HepG2 (cell line): Measurements from ENCODE around the gene CAMTA1. TPM values are rescaled to one million over a fixed set of nuclear protein-coding genes. Genes with fewer than 3 reads are reported as not detected.

ENCODE experiments used
- ELF4 ChIP-seq: sonication (generic); formaldehyde crosslinking; IDR thresholded peaks from 2 replicates; pipeline ENCODE4 v1.5.0; 2020; ENCODE audit warnings: missing genetic modification reagents, mild to moderate bottlenecking, moderate library complexity, borderline replicate concordance
- GFI1 ChIP-seq: sonication (generic); formaldehyde crosslinking; IDR thresholded peaks from 2 replicates; pipeline ENCODE4 v1.5.0; 2020; ENCODE audit warnings: missing genetic modification reagents, mild to moderate bottlenecking, borderline replicate concordance
- NR2F2 ChIP-seq: IDR thresholded peaks from 2 replicates; pipeline ENCODE4 v1.6.1; 2012; ENCODE audit warnings: low read depth, inconsistent platforms, borderline replicate concordance
- NRL ChIP-seq: sonication (generic); formaldehyde crosslinking; IDR thresholded peaks from 2 replicates; pipeline ENCODE4 v1.5.0; 2020; ENCODE audit warnings: missing genetic modification reagents, mild to moderate bottlenecking, moderate library complexity, borderline replicate concordance
- RBAK ChIP-seq: sonication (generic); formaldehyde crosslinking; IDR thresholded peaks from 2 replicates; pipeline ENCODE4 v1.5.1; 2020; ENCODE audit warnings: mild to moderate bottlenecking, missing genetic modification reagents
- RBM22 ChIP-seq: fragments of 200-400 bp; formaldehyde crosslinking; optimal IDR thresholded peaks from 2 replicates; pipeline ENCODE3; 2017; ENCODE audit warnings: mild to moderate bottlenecking, low read length, moderate library complexity
- SAFB2 ChIP-seq: sonication (generic); formaldehyde crosslinking; IDR thresholded peaks from 2 replicates; pipeline ENCODE4 v1.5.1; 2020; ENCODE audit warnings: missing genetic modification reagents, low read depth, mild to moderate bottlenecking, borderline replicate concordance
- SRF ChIP-seq: IDR thresholded peaks from 2 replicates; pipeline ENCODE4 v1.6.1; 2011; ENCODE audit warnings: mild to moderate bottlenecking, low read depth, low read length, moderate library complexity
- THAP11 ChIP-seq: IDR thresholded peaks from 2 replicates; pipeline ENCODE4 v1.6.1; 2016; ENCODE audit warnings: missing biosample characterization, missing genetic modification reagents
- ZNF460 ChIP-seq: sonication (generic); formaldehyde crosslinking; IDR thresholded peaks from 2 replicates; pipeline ENCODE4 v1.5.1; 2020; ENCODE audit warnings: missing genetic modification reagents, mild to moderate bottlenecking, borderline replicate concordance
- ZNF563 ChIP-seq: sonication (generic); formaldehyde crosslinking; IDR thresholded peaks from 2 replicates; pipeline ENCODE4 v1.8.0; 2022; ENCODE audit warnings: mild to moderate bottlenecking, moderate library complexity, missing genetic modification reagents
- ZNF720 ChIP-seq: sonication (generic); formaldehyde crosslinking; IDR thresholded peaks from 2 replicates; pipeline ENCODE4 v1.4.0; 2020; ENCODE audit warnings: missing genetic modification reagents
- ZNF839 ChIP-seq: sonication (generic); formaldehyde crosslinking; IDR thresholded peaks from 2 replicates; pipeline ENCODE4 v1.4.0; 2020; ENCODE audit warnings: missing genetic modification reagents, mild to moderate bottlenecking, borderline replicate concordance
- polyA plus RNA-seq, 8 experiments: library from polyadenylated mRNA; depleted of rRNA in 3 of 8; stranded (reverse) in 7 of 8; unstranded in 1 of 8; fragments of >200 nt; fragmentation: Illumina TruSeq in 4 of 8; extraction: Trizol in 4 of 8; gene quantifications; 2 replicates each; pipeline versions ENCODE4 v1.2.1 to v1.2.3, GENCODE V29; 2011 to 2016; ENCODE audit warnings: low read depth in 4 of 8, missing spikeins in 1 of 8, mixed read lengths in 1 of 8; ENCODE audit not compliant: insufficient read depth in 1 of 8
- total RNA-seq, 5 experiments: library from RNA; depleted of rRNA; stranded (reverse); fragments of >200 nt; fragmentation: Illumina TruSeq; extraction: Trizol; gene quantifications; 2 replicates each; pipeline ENCODE4 v1.2.3, GENCODE V29; 2016; ENCODE audit warnings: low read depth in 1 of 5
- TF ChIP-seq, protein P1 (sequence below): sonication (generic); formaldehyde crosslinking; IDR thresholded peaks from 2 replicates; pipeline ENCODE4 v1.4.0; 2020; ENCODE audit warnings: mild to moderate bottlenecking, missing genetic modification reagents
- TF ChIP-seq, protein P2 (sequence below): sonication (generic); formaldehyde crosslinking; IDR thresholded peaks from 2 replicates; pipeline ENCODE4 v1.4.0; 2020; ENCODE audit warnings: missing genetic modification reagents
- TF ChIP-seq, protein P3 (sequence below): sonication (generic); formaldehyde crosslinking; IDR thresholded peaks from 2 replicates; pipeline ENCODE4 v1.8.0; 2022; ENCODE audit warnings: missing genetic modification reagents, low read depth, mild to moderate bottlenecking, borderline replicate concordance
- TF ChIP-seq, protein P4 (sequence below): sonication (generic); formaldehyde crosslinking; IDR thresholded peaks from 2 replicates; pipeline ENCODE4 v1.5.0; 2020; ENCODE audit warnings: mild to moderate bottlenecking, missing genetic modification reagents, moderate library complexity
- TF ChIP-seq, protein P5 (sequence below): conservative IDR thresholded peaks from 2 replicates; pipeline ENCODE4 v1.6.1; 2018; ENCODE audit warnings: missing genetic modification reagents

The CAMTA1 gene
- total and polyA plus RNA-seq, 2 of the 13 experiments (the other 11 are each of a cell fraction or from before 2014, with no cell fraction given): 25.0 to 36.4 TPM

DNA sequence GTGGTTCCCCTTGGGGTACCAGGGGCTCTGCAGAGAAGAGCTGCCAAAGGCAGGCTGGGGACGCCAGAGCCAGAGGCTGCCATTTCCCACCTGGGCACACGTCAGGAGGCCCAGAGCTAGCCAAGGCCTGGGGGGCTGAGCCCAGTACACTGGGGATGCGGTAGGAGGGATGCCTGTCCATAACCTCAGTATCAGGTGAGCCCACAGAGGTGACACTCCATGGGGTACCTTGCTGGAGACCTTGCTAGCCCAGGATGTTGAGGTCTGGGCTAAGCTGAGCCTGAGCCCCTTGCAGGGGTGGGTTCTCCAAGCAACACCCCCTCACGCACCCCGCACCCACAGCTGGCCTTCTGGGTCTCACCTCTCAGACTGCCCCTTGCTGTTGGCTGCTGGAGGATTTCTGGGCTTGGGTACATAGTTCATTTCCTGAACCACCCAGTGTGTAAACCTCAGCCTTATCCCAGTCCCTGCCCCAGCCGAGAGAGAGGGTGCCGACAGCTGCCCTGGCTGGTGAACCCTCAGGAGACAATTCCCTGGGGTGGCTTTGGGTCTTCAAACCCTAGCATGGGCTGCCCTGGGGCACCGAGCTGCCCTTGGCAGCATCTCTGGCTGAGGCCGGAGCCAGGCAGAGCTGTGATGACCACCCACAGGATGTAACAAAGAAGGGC is 893.4 kb downstream of the CAMTA1 start (continued):
- no peak; the same call in 1 of the 2 replicates for TF ChIP-seq ZNF563 (CRISPR knock-in tag)
- TF ChIP-seq, protein P1, sequence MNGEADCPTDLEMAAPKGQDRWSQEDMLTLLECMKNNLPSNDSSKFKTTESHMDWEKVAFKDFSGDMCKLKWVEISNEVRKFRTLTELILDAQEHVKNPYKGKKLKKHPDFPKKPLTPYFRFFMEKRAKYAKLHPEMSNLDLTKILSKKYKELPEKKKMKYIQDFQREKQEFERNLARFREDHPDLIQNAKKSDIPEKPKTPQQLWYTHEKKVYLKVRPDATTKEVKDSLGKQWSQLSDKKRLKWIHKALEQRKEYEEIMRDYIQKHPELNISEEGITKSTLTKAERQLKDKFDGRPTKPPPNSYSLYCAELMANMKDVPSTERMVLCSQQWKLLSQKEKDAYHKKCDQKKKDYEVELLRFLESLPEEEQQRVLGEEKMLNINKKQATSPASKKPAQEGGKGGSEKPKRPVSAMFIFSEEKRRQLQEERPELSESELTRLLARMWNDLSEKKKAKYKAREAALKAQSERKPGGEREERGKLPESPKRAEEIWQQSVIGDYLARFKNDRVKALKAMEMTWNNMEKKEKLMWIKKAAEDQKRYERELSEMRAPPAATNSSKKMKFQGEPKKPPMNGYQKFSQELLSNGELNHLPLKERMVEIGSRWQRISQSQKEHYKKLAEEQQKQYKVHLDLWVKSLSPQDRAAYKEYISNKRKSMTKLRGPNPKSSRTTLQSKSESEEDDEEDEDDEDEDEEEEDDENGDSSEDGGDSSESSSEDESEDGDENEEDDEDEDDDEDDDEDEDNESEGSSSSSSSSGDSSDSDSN (CRISPR knock-in tag): peak; percentile 58; the same call in 1 of the 2 replicates
- no peak for TF ChIP-seq ZNF839 (CRISPR knock-in tag)
- TF ChIP-seq ZNF460: no peak
- no peak for TF ChIP-seq RBM22
- TF ChIP-seq, protein P2, sequence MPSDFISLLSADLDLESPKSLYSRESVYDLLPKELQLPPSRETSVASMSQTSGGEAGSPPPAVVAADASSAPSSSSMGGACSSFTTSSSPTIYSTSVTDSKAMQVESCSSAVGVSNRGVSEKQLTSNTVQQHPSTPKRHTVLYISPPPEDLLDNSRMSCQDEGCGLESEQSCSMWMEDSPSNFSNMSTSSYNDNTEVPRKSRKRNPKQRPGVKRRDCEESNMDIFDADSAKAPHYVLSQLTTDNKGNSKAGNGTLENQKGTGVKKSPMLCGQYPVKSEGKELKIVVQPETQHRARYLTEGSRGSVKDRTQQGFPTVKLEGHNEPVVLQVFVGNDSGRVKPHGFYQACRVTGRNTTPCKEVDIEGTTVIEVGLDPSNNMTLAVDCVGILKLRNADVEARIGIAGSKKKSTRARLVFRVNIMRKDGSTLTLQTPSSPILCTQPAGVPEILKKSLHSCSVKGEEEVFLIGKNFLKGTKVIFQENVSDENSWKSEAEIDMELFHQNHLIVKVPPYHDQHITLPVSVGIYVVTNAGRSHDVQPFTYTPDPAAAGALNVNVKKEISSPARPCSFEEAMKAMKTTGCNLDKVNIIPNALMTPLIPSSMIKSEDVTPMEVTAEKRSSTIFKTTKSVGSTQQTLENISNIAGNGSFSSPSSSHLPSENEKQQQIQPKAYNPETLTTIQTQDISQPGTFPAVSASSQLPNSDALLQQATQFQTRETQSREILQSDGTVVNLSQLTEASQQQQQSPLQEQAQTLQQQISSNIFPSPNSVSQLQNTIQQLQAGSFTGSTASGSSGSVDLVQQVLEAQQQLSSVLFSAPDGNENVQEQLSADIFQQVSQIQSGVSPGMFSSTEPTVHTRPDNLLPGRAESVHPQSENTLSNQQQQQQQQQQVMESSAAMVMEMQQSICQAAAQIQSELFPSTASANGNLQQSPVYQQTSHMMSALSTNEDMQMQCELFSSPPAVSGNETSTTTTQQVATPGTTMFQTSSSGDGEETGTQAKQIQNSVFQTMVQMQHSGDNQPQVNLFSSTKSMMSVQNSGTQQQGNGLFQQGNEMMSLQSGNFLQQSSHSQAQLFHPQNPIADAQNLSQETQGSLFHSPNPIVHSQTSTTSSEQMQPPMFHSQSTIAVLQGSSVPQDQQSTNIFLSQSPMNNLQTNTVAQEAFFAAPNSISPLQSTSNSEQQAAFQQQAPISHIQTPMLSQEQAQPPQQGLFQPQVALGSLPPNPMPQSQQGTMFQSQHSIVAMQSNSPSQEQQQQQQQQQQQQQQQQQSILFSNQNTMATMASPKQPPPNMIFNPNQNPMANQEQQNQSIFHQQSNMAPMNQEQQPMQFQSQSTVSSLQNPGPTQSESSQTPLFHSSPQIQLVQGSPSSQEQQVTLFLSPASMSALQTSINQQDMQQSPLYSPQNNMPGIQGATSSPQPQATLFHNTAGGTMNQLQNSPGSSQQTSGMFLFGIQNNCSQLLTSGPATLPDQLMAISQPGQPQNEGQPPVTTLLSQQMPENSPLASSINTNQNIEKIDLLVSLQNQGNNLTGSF (CRISPR knock-in tag): no peak
- TF ChIP-seq RBAK (CRISPR knock-in tag): no peak
- no peak for TF ChIP-seq NRL (CRISPR knock-in tag)
- TF ChIP-seq ZNF720 (CRISPR knock-in tag): no peak
- TF ChIP-seq THAP11: 0 out of 2 replicates have a peak, but pooled peaks have one; percentile 26
- no peak for TF ChIP-seq GFI1
- no peak for TF ChIP-seq SAFB2
- TF ChIP-seq, protein P3, sequence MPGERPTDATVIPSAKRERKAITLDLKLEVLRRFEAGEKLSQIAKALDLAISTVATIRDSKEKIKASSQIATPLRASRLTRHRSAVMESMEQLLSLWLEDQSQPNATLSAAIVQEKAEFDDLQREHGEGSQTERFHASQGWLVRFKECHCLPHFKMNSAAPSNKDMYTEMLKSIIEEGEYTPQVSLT (CRISPR knock-in tag): no peak
- TF ChIP-seq SRF: no peak
- no peak for TF ChIP-seq NR2F2
- TF ChIP-seq, protein P4, sequence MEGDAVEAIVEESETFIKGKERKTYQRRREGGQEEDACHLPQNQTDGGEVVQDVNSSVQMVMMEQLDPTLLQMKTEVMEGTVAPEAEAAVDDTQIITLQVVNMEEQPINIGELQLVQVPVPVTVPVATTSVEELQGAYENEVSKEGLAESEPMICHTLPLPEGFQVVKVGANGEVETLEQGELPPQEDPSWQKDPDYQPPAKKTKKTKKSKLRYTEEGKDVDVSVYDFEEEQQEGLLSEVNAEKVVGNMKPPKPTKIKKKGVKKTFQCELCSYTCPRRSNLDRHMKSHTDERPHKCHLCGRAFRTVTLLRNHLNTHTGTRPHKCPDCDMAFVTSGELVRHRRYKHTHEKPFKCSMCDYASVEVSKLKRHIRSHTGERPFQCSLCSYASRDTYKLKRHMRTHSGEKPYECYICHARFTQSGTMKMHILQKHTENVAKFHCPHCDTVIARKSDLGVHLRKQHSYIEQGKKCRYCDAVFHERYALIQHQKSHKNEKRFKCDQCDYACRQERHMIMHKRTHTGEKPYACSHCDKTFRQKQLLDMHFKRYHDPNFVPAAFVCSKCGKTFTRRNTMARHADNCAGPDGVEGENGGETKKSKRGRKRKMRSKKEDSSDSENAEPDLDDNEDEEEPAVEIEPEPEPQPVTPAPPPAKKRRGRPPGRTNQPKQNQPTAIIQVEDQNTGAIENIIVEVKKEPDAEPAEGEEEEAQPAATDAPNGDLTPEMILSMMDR (CRISPR knock-in tag): no peak
- TF ChIP-seq ELF4: 0 out of 2 replicates have a peak, but pooled peaks have one; percentile 5
- TF ChIP-seq, protein P5, sequence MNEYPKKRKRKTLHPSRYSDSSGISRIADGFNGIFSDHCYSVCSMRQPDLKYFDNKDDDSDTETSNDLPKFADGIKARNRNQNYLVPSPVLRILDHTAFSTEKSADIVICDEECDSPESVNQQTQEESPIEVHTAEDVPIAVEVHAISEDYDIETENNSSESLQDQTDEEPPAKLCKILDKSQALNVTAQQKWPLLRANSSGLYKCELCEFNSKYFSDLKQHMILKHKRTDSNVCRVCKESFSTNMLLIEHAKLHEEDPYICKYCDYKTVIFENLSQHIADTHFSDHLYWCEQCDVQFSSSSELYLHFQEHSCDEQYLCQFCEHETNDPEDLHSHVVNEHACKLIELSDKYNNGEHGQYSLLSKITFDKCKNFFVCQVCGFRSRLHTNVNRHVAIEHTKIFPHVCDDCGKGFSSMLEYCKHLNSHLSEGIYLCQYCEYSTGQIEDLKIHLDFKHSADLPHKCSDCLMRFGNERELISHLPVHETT (CRISPR knock-in tag): no peak
